ENCODE data around the gene MEN1.
"Not testable (repeated sequence)": the region's sequence is repeated elsewhere in the genome, so short reads cannot be mapped to it uniquely, and the experiment has no call there.

The MEN1 gene

DNA sequence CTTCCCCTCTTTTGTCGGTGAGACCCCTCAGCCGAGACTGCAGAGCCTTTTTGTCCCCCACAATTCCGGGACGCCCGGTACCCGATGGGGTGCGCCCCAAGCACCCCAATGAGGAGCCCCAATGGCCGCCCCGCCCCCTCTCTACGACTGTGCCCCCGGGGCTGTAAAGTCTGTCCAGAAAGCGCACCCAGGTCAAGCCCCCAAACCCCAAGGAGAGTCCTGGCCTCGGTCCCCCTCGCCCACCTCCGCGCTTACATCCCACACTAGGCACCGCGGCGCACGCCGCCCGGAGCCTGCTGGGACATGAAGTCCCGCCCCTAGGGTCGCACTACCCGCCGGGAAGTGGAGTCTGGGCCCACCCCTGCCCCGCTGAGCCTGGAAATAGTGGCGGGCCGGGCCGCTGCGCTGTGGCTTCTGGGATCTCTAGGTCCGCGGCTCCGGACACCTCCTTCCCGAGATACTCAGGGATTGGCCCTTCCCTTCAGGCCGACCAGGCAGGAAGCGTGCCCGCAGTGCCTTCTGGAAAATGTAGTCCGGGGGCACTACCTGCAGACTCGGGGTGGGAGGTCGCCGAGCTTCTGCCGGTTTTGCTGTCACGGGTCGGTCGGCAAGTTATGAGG, at the start of gene MEN1:
TSS of gene MEN1 (minus strand) at position 281 of the 620 bp plus-strand sequence. CDS start 442 bp downstream, outside the sequence.
- peak; percentile 73 to 77 for DNase-seq

DNA sequence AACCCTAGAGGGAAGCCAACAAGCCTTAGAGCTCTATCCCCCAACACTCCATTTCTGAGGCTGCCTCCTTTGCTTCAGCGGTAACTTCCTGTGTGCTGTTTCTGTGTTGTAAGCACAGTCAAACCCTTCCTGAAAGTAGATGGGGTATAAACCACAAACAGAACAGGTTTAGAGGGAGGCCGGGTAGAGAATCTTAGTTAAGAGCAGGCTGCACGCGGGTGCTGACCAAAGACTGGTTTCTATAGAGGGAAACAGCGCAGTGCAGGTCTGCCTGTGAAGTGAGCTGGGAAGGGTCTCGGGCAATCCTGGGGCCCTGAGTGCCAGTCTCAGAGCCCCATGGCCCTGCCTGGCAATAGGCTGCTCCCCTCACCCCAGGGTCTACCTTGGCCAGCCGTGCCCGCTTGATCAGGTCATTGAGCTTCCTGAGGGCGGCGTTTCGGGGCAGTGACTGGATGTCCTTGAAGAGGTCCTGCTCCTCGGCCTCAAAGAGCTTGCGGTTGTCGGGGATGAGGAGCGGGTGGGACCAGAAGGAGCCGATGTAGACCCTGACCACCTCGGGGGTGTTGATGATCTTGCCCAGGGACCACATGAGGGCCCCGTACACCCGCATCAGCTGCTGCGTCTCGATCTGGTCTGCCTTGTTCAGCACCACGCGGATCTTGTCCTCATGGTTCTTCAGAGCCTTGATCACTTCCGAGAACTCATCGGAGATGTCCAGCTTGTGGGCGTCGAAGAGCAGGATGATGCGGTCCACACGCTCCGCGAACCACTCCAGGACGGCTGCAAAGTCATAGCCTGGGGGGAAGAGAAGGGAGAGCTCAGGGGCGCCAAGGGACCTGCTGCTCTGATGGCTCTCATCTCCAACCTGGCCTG, 49.4 kb upstream of the MEN1 start:
- peak in 1 of 2 experiments; percentile 39 for DNase-seq

DNA sequence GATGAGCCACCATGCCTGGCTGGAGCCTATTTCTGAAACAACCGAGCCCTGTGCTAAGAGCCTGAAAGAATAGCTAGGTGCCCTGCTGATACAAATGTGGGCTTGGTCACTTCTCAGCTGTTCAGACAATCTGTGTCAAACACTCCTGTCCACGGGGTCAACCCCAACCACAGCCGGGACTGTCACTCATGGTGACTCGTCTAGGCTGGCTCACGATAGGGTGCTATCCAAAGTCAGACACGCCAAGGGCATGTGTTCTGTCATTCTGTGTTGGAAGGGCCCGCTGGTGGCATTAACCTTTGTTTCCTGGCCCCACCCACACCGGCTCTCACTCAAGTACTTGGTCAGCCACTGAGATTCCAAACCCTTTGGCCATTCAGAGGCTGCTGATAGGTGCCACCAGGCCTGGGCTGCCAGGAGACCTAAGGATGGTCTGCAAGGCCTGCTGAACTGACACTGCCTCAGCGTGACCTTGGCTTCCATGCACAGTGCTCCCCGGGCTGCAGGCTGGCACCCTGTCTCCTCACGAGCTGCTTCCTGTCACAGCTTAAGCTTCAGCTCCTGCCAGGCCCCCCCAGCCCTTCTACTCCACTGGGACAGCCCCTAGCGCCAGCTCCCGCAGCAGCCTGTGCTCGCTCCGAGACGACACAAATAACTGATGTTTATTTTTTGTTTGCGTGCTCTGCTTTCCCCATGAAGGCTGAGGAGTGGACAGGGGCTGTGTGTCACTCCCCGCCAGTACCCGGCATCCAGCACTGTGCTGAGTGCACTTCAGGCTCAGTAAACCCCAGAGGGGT, 48.3 kb upstream of the MEN1 start:
- DNase-seq, result peak in 1 of 2 experiments; percentile 53

DNA sequence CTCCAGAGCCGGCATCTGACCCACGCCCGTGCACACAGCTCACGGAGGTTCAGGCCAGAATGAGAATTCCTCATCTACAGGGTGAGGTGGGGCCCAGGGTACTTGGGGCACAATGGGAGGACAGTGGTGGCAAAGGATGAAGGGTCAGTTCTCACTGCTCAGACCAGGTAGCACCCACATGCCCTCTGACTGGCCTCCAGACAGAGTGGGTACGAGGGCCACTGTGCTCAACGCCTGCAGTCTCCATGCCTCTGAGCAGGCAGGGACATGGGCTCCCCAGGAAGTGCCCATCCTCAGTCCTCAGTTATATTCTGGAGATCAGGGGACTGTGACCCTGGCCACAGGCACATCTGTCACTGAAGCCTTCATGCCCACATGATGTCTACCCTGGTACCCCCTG, 47.1 kb upstream of the MEN1 start:
- no peak for DNase-seq

DNA sequence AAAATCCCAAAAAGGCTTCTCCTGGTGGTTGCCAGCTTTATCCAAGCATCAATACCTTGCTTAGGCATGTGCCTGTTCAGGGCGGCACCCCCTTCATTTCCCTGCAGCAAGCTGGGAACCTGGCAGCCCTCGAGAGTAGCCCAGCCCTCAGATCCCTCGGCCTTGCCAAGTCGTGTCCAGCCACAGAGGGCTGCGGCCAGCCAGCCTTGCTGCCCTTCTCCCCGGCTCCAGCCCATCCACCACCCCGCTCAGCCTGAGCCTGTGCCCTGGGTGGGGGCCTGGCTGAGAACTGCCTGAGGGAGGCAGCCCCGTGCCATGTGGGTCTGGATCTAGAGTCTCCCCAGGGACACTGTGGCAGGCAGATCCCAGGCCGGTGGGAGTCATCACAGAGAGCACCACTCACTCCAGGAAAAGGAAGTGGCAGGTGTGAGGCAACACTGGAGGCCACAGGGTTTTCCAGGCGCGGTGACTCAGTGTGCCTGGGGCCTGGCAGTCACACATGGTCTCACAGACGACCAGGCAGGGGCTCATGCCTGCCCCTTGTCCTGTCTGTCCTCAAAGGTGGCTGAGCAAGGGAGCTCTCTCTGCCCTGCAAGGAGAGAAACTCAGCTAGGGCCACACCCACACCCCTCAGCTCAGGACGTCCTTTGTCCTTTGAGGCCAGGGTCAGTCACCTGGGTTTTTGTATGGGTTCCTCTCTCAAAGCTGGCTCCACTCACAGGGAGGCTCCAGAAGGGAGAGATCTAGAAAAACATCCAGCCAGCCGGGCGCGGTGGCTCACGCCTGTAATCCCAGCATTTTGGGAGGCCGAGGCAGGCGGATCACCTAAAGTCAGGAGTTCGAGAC, 46.3 kb upstream of the MEN1 start:
- DNase-seq, result peak in 1 of 2 experiments; percentile 42

DNA sequence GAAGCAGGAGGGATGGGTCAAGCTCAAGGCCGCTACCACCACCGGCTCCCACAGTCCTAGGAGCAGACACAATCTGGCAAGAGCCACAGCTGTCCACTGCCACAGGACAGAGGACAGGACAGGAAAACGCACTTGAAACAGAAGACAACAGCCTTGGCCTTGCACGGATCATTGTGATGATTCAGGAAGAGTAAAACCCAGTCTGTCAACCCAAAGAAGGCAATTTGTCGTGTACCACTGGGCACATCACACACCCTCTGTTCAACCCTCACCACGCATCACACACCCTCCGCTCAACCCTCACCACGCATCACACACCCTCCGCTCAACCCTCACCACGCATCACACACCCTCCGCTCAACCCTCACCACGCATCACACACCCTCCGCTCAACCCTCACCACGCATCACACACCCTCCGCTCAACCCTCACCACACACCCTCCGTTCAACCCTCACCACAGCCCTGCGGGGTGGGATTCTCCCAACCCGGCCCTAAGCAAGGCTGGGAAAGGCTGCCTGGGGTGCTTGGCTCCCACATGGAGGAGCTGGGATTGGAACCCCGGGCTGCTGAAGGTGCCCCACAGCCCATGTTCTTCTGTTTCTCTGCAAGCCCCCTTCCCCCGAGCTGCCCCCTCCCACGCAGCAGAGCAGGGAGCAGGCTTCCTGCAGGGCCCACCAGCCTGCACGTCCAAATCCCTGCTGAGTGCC, 45.4 kb upstream of the MEN1 start:
- no peak for DNase-seq

DNA sequence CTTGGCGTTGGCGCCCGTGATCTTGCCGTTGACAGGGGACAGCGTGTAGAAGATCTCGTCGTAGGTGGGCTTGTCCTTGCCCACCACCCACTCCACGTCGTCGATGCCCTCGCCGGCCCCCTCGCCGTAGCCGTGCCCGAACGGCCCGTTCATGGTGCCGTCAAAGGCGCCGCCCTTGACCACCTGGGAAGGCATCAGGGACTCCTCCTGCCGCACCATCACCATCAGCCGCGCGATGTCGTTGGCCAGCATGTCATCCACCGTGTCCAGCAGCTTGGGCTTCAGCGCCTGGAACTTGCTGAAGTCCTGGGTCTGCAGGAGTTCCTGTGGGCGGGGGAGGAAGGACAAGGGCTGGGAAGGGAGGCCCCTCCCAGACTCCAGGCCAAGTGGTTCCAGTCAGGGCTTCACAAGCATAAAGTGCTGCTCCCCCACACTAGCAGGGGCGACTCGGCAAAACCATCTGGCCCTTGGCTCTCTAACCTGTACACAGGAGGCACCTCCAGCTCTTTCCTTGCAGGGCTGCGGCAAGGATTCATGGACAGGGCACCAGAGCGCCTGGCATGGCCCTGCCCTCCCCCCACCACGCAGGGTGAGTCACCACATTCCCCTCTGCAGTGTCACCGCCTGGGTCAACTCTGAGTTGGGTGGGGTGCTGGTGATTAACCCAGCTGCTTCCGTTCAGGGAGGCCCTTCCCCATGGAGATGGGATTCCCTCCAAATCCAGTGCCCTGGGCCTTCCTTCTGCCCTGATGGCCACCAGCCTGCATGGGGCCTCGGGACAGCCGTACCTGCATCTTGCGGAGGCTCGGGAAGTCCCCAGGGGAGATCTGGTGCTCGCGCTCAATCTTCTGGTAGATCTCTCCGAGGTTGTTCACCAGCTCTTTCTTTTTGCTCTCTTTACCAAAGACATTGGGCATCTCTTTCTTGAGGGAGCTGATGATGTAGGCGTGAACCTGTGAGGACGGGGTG, 44.5 kb upstream of the MEN1 start:
- peak in 1 of 2 experiments; percentile 59 for DNase-seq

DNA sequence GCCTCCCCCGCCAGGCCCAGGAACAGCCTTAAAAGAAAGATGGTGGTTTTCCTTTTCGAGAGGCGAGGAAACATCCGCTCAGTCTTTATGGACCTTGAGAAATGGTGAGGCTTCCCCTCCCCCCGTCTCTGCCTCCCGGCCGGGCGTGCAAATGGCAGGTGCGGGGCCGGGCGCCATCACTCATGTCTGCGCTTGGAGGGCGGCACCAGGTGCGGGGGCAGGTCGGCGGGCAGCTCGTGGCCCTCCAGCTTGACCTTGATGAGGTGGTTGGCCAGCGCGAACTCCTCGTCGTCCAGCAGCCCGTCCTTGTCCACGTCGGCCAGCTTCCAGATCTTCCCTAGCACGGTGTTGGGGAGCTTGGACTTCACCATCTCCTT, 43.8 kb upstream of the MEN1 start:
- DNase-seq, result no peak

DNA sequence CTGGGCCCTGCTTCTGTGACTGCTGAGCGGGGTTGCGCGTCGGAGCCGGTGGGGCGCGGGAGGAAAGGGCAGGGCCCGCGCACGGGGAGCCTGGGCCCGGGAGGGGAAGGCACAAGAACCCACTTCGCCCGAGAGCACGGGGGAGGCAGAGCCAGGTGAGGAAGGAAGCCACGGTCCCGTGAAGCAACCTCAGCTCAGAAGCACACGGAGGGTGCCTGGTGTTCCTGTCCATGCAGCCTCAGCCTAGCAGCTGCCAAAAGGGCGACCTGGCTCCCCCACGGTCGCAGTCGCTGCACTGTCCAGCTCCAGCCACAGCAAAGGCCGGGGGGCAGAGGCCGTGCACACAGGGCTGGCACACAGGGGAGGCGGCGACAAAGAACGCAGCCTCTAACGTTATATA, 43.4 kb upstream of the MEN1 start:
- DNase-seq, result peak in 1 of 2 experiments; percentile 29

DNA sequence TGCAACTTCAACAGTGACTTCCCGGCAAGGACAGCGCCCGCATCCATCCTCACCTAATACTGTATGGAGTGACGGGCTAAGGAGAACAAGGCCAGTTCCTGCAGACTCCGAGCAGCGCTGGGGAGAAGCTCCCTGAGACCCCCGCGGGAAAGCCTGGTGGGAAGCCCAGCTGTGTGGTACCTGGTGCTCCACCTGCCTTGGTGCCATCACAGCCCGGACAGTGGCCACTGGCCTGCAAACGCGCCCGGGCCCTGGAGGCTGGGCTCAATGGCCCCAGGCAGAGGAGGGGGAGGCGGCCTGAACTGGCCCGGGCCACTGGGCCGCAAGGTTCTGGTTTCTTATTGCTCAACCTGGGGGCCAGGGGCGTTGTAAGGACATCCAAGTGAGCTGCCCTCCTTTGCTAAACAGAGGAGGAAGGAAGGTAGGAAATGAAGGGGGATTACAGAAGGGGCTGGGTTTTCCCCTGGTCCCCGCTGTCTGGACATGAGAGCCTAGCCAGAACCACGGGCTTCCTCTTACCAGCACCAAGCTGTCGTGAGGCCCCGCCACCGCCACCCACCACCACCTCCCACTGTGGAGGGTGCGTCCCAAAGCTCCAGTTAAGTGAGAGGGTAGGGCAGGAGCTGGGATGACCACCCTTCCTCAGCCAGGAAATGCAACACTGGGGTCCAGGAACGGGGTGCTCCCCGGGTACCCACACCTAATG, 42.6 kb upstream of the MEN1 start:
- no peak for DNase-seq

DNA sequence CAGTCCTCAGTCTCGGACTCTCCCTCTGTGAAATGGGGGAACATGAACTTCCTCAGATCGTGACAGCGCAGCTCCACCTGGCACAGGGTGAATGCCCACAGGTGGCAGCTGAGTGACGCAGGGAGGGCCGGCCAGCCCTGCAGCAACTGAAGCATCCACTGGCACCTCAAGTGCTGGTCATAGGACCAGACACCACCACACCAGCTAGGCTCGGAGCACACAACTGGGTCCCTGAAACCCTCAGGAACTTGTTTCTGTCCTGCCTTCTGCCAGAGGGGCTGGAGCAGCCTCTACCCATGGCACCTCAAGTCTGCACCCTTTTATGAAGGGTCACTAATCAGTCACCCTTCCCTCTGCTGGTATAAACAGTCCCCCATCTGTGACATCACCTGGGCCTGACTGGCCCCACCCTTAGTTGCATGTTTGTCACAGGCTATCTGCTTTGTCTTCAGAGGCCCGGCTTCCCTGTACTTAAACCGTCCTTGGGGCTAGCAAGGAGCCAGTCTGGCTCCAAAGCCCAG, 41.5 kb upstream of the MEN1 start:
- DNase-seq, result no peak

DNA sequence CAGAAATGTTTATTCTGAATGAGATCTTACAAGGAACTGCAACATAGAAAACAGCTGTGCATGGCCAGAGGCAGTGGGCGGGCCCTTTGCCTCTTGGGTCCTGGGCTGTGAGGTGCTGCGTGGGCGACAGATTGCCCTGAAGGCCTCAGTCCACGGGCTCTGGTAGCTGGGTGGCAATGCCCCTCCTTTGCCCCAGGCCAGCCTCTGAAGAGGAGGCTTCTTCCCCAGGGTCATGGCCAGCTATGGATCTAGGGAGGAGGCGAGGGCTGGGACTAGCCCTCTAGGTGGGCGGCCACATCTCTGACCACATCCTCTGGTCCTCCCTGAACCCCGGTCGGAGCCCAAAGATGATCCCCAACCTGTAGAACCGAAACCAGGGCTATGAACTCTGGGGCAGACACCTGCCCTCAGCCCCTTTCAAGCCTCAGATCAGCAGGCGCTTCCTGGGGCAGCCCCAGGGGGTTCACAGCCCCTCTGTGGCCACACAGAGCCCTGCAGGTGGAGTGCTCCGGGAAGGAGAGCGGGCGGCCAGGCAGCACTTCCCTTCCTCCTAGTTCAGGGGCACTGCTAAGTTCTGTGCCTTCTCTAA, 40.7 kb upstream of the MEN1 start:
- peak; percentile 44 to 45 for DNase-seq

DNA sequence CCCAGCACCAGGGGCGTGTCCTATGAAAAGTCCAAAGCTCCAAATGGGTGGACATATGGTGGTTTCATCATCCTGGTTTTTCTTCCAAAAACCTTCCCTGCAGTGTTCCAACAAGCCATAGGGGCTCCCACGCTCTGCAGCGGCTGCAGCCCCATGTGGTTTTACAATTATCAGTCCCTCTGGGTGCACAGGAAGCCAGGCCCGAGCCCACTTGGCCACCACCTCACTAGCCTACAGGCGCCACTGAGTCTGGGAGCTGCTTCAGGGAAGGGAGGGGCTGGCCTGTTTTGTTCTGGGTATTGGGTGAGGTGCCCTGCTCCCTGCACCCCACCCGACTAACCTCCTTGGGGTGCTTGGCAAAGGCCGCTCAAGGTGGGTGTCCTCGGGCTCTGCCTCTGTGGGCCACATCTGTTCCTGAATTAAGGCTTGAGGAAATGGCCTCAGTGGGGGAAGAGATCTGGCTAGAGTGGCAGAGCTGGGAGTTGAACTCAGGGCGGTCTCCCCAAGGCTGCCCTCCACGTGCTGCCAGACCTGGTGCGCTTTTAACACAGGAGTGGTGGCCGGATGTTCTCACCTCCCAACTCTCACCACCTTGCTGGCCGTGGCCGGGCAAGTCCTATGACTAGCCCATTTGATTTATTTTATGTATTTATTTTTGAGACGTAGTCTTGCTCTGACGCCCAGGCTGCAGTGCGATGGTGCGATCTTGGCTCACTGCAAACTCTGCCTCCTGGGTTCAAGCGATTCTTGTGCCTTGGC, 39.4 kb upstream of the MEN1 start:
- DNase-seq, result no peak

DNA sequence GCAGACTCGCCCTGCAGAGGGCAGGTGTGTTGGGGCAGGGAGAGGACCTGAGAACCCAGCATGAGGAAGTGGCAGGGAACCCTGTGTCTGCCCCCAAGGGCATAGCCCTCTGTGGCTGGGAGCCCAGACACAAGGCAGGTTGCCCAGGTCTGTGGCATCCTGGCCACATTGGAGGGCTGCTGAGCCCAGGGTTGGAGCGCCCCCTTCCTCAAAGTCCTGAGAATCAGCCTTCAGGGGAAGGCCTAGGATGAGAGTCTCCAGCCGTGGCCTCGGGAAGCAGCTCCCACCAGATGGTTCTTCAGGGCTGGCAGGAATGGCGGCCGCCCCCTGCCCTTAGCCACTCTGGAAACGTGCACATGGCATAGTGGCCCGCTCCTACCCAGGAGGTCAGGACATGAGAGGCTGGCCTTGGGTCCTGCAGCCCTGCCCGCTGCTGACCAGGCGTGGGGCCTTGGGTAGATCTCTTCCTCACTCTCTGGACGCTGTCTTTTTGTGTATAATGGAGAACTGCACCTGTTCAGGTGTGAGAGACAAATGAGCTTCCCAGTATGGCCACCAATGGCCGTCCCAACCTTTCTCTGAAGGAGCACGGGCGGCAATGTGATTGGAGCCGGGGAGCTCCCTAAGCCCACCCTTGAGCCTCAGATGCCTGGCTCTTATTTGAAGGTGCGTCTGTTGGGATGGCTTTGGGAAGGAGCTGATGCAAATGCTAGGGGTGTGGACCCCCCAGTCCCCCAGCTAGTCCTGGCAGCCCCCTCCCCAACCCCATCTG, 38.7 kb upstream of the MEN1 start:
- no peak for DNase-seq

DNA sequence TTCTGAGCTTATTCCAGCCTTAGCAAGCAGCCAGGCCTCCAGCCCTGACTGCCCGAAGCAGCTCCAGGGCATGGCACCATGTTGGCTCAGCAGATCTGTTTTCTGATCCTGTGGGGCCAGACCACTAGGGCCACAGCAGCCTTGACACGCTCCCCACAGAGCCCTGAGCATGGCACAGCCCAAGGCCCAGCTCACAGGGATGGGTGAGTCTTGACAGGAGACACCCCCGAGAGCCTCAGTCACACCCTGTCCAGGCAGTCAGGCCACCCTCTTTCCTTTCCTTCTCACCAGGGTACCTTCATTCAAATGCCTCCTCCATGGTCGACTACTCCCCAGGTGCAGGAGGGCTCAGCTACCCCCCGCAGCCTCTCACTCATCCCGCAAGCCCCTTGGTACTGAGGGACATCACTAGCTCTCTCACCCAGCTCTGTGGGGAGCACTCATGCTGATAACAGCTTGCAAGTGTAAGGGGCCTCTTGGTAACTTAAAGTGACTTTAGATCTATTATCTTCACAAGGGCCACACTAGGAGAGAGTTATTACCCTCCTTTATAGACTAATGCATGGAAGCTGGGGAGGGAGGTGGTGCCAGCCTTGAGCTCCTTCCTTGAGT, 38.0 kb upstream of the MEN1 start:
- no peak for DNase-seq

DNA sequence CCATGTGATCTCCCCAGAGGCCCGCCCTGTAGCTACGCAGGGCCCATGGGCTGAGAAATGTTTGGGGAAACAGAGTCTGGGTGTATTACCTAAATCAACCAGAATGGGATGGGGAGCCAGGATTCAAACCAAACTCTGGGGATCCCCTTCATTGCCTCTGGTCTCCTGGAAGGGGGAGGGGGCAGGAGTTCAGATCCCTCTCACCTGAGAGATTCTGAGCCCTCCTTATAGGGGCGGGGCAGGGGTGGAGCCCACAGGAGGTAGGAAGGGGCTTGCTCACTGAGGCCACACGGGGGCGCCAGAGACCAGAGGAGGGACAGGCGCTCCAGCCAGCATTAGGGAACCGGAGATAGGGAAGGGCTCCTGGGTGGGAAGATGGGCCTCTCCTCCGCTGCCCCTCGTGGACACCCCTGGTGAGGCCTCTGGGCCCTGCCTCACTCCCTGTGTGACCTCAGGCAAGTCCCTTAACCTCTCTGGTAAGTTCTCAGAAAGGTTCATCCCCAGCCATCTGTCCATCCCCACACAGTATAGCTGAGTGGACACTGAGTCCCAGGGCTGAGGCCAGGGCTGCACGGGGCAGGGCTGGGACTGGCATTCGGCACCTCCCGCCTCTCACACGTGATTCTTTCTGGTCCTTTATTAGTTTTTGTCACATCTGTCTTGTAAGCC, 36.8 kb upstream of the MEN1 start:
- DNase-seq, result peak; percentile 85 to 94

DNA sequence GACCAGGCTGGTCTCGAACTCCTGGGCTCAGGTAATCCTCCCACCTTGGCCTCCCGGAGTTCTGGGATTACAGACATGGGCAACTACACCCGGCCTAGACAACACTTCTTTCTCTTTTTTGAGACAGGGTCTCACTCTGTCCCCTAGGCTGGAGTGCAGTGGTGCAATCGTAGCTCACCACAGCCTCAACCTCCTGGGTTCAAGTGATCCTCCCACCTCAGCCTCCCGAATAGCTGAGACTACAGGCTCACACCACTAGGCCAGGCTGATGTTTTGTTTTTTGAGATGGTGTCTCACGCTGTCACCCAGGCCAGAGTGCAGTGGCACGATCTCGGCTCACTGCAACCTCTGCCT, 35.4 kb upstream of the MEN1 start:
- DNase-seq, result not testable (repeated sequence)

Measured in stimulated activated CD4-positive, alpha-beta T cell treated with anti-CD3 and anti-CD28 coated beads, Interleukin-4, amount 100 ng/mL, for 4 hours (primary cell).